B cell (primary cell): Measurements from ENCODE around the gene GHDC. TPM values are rescaled to one million over a fixed set of nuclear protein-coding genes. Genes with fewer than 3 reads are reported as not detected.

Source experiments
- ATAC-seq: fragments of 200-7000 bp; cut with Tn5 transposase; one replicate; pipeline ENCODE4 v1.10.0; 2021; ENCODE audit warnings: low read depth, mild to moderate bottlenecking, moderate number of reproducible peaks, moderate library complexity
- CTCF ChIA-PET: fragments of 350-600 bp; sonication (Branson Sonifier 250); formaldehyde crosslinking; loops from one replicate; lab custom pipeline; 2021; ENCODE audit warnings: antibody characterized with exemption, inconsistent platforms; lab: Charles Lee
- POLR2A ChIA-PET: fragments of 350-600 bp; sonication (Branson Sonifier 250); formaldehyde crosslinking; loops from one replicate; lab custom pipeline; 2021; ENCODE audit warnings: antibody characterized with exemption; lab: Charles Lee
- DNase-seq: peaks from one replicate; pipeline ENCODE4 v3.0.0; 2013
- H2AFZ ChIP-seq: 2 replicates; pipeline ENCODE4 v1.6.1; 2012; ENCODE audit warnings: mild to moderate bottlenecking, low read depth, low read length; ENCODE audit not compliant: insufficient read depth, poor library complexity, severe bottlenecking
- H3K27ac ChIP-seq, 2 donors: 1 replicate in 1 of 2; 2 replicates in 1 of 2; pipeline ENCODE4 v1.5.1; 2012 to 2013; ENCODE audit warnings: low read length in 2 of 2, mild to moderate bottlenecking in 2 of 2, moderate library complexity in 1 of 2
- H3K27me3 ChIP-seq, 4 experiments: fragments of 200-600 bp in 1 of 4; sonication (generic) in 1 of 4; replicated peaks in 1 of 4; 1 replicate in 2 of 4; 2 replicates in 2 of 4; pipeline versions ENCODE4 v1.6.1 to v1.7.0; 2013 to 2016; ENCODE audit warnings: low read length in 3 of 4, mild to moderate bottlenecking in 2 of 4, mixed read lengths in 1 of 4, moderate library complexity in 1 of 4; ENCODE audit not compliant: insufficient read depth in 4 of 4, control insufficient read depth in 3 of 4; ENCODE audit errors: control extremely low read depth in 1 of 4
- H3K36me3 ChIP-seq, 2 experiments: replicated peaks in 1 of 2; 1 replicate in 1 of 2; 2 replicates in 1 of 2; pipeline versions ENCODE4 v1.6.1 to v1.7.1; 2013; ENCODE audit warnings: low read length in 1 of 2; ENCODE audit not compliant: insufficient read depth in 2 of 2, control insufficient read depth in 1 of 2; ENCODE audit errors: control extremely low read depth in 1 of 2, extremely low read depth in 1 of 2
- H3K4me1 ChIP-seq, 2 donors: fragments of 200-600 bp in 1 of 2; sonication (generic) in 1 of 2; 1 replicate in 1 of 2; 2 replicates in 1 of 2; pipeline versions ENCODE4 v1.5.1 to v1.6.1; 2013 to 2017; ENCODE audit warnings: low read length in 2 of 2; ENCODE audit not compliant: control insufficient read depth in 2 of 2, insufficient read depth in 2 of 2
- H3K4me2 ChIP-seq: replicated peaks from 2 replicates; pipeline ENCODE3; 2012; ENCODE audit warnings: mild to moderate bottlenecking, low read depth, low read length; ENCODE audit not compliant: poor library complexity, severe bottlenecking
- H3K4me3 ChIP-seq, 5 experiments: fragments of 200-600 bp in 1 of 5; sonication (generic) in 1 of 5; 1 replicate in 3 of 5; 2 replicates in 2 of 5; pipeline versions ENCODE4 v1.5.1 to v1.7.0; 2011 to 2016; ENCODE audit warnings: low read length in 4 of 5, mild to moderate bottlenecking in 4 of 5, low read depth in 2 of 5, control low read depth in 1 of 5, moderate library complexity in 1 of 5; ENCODE audit not compliant: insufficient read depth in 1 of 5; ENCODE audit errors: control extremely low read depth in 1 of 5, extremely low read depth in 1 of 5
- H3K79me2 ChIP-seq: fragments of 200-600 bp; sonication (generic); one replicate; pipeline ENCODE4 v1.6.0; 2016; ENCODE audit warnings: low read length; ENCODE audit not compliant: control insufficient read depth, insufficient read depth
- H3K9ac ChIP-seq: fragments of 200-600 bp; sonication (generic); 2 replicates; pipeline ENCODE4 v1.6.1; 2017; ENCODE audit warnings: mild to moderate bottlenecking, low read length, moderate library complexity
- H3K9me3 ChIP-seq, 3 donors: one replicate each; pipeline versions ENCODE4 v1.6.1 to v1.7.1; 2013; ENCODE audit warnings: low read length in 2 of 3; ENCODE audit not compliant: control insufficient read depth in 2 of 3, insufficient read depth in 1 of 3; ENCODE audit errors: control extremely low read depth in 1 of 3
- H4K20me1 ChIP-seq: 2 replicates; pipeline ENCODE4 v1.6.0; 2012; ENCODE audit warnings: mild to moderate bottlenecking, low read length; ENCODE audit not compliant: insufficient read depth, control insufficient read depth, poor library complexity, severe bottlenecking
- H3K27ac Mint-ChIP-seq: one replicate; pipeline ENCODE4 v1.8.0; 2021; ENCODE audit warnings: mixed read lengths
- H3K27me3 Mint-ChIP-seq: one replicate; pipeline ENCODE4 v1.8.0; 2021; ENCODE audit warnings: mixed read lengths
- H3K4me1 Mint-ChIP-seq: one replicate; pipeline ENCODE4 v1.8.0; 2021; ENCODE audit warnings: mixed read lengths
- H3K4me3 Mint-ChIP-seq: one replicate; pipeline ENCODE4 v1.8.0; 2021; ENCODE audit warnings: mixed read lengths
- H3K9me3 Mint-ChIP-seq: one replicate; pipeline ENCODE4 v1.8.0; 2022; ENCODE audit warnings: mixed read lengths; ENCODE audit not compliant: insufficient read depth
- EZH2 ChIP-seq: IDR thresholded peaks from 2 replicates; pipeline ENCODE4 v1.6.1; 2012; ENCODE audit warnings: borderline replicate concordance, low read depth, mild to moderate bottlenecking, moderate library complexity, low read length; ENCODE audit not compliant: insufficient read depth, poor library complexity, severe bottlenecking
- WGBS: methylation state at CpG from one replicate; pipeline ENCODE4 v1.1.5; 2013; ENCODE audit warnings: missing lambda C conversion rate; ENCODE audit not compliant: insufficient coverage; 5-methylcytosine and 5-hydroxymethylcytosine counted together
- intact Hi-C: fragments of 100-400 bp; cut with micrococcal nuclease; formaldehyde crosslinking; loops from one replicate; pipeline ENCODE4 v1.10.0; 2022
- polyA plus RNA-seq: library from polyadenylated mRNA; depleted of rRNA; stranded (reverse); fragments of >200 nt; gene quantifications from 2 replicates; pipeline ENCODE4 v1.2.3, GENCODE V29; 2012
- total RNA-seq, 2 donors: library from RNA; stranded (reverse); fragments of 120-200 nt in 1 of 2; gene quantifications; 1 replicate in 1 of 2; 2 replicates in 1 of 2; pipeline versions ENCODE4 v1.2.3 to v1.2.4, GENCODE V29; 2013 to 2022
- TF ChIP-seq, protein P1 (sequence below): fragments of 200-600 bp; IDR thresholded peaks from one replicate; pipeline ENCODE4 v1.8.0; 2022; ENCODE audit warnings: antibody characterized with exemption, mild to moderate bottlenecking

GHDC gene
- total and polyA plus RNA-seq, 2 donors (not counting 1 experiment from before 2014, with no cell fraction given) = 41.5 to 65.4 TPM

DNA sequence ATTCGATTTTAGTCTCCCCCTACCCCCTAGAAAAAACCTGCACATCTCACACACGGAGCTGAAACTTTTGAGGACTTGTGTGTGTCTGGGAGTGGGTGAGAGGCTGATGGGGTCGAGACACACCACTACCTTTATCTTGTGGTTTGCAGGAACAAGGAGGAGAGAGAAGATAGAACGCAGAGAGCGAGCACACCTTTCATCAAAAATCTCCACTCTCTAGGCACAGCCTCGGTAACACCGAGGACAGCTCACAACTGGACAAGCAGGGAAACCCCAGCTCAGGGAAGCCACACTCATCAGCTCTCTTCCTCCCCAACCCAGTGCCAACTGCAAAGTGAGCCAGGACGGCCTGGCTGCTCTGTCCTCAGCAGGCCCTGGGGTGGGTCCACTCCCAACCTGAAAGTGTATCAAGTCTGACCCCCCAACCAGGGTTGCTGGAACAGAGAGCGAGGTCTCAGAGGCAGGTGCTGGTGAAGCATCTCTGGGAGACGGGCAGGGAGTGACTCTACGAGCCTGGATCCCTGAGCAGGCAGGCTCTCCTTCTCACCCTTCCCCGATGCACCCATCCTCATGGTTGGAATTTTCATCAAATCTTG is 5.2 kb upstream of the GHDC start:
- H3K27ac Mint-ChIP-seq = peak overlapping the region; percentile 81
- no peaks in the 10 kb centered on the region for H4K20me1 ChIP-seq
- peaks cover 14 to 21% of the 10 kb centered on the region in 2 donors for H3K4me1 ChIP-seq
- POLR2A ChIA-PET = interaction anchor here (1.4 to 2.7 kb wide), 3 partner anchors 15 to 89 kb away, joined by 3 to 8 read pairs (median 4); partner anchors contain the start of gene STAT5A
- H3K27me3 ChIP-seq = no peaks in the 10 kb centered on the region
- 100% methylated on average over 5 of the region's 12 CpGs for WGBS
- peaks cover 0 to 7% of the 10 kb centered on the region in 2 experiments for H3K36me3 ChIP-seq
- DNase-seq (no peak), ATAC-seq (no peak)
- peaks cover 23% of the 10 kb centered on the region for H3K4me1 Mint-ChIP-seq
- CTCF ChIA-PET = interaction anchor here (0.6 to 1.9 kb wide), 7 partner anchors 13 to 236 kb away, joined by 3 to 8 read pairs (median 3); no protein-coding TSS in a partner anchor
- no peaks in the 10 kb centered on the region for H3K9me3 Mint-ChIP-seq
- intact Hi-C loops = loop anchor here (10.0 kb wide), 1 partner anchor 475 kb away; the partner anchor contains the start of gene PLEKHH3
- no peak overlapping the region for H3K4me3 ChIP-seq
- TF ChIP-seq, protein P1, sequence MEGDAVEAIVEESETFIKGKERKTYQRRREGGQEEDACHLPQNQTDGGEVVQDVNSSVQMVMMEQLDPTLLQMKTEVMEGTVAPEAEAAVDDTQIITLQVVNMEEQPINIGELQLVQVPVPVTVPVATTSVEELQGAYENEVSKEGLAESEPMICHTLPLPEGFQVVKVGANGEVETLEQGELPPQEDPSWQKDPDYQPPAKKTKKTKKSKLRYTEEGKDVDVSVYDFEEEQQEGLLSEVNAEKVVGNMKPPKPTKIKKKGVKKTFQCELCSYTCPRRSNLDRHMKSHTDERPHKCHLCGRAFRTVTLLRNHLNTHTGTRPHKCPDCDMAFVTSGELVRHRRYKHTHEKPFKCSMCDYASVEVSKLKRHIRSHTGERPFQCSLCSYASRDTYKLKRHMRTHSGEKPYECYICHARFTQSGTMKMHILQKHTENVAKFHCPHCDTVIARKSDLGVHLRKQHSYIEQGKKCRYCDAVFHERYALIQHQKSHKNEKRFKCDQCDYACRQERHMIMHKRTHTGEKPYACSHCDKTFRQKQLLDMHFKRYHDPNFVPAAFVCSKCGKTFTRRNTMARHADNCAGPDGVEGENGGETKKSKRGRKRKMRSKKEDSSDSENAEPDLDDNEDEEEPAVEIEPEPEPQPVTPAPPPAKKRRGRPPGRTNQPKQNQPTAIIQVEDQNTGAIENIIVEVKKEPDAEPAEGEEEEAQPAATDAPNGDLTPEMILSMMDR = no peak
- no peak for TF ChIP-seq EZH2
- H3K4me3 Mint-ChIP-seq = no peak overlapping the region
- H3K9ac ChIP-seq = no peak overlapping the region
- no peaks in the 10 kb centered on the region for H3K9me3 ChIP-seq
- no peaks in the 10 kb centered on the region for H3K27me3 Mint-ChIP-seq
- no peak overlapping the region for H2AFZ ChIP-seq
- peak overlapping the region; percentile 85 to 96 for H3K27ac ChIP-seq
- no peak overlapping the region for H3K4me2 ChIP-seq
- H3K79me2 ChIP-seq = peaks cover under 1% of the 10 kb centered on the region

DNA sequence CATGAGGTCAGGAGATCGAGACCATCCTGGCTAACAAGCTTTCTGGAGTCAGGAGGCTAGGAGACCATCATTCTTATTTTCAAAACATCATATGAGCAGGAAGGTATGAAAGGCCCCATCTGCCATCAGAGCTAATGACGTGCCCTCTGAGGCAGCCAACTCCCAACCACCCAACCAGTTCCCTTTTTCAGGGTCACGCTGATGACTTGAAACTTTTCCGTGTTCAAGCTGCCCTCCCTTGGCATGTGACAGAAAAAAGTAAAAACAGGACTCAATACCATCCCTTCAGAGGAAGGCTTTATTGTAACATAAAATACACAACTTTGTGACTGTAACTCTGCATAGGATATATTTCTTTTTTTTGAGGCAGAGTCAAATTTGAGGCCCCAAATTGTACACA is 4.6 kb upstream of the GHDC start:
- Histone ChIP-seq H3K4me1 (peaks cover 15 to 25% of the 10 kb centered on the region in 2 donors), H3K27me3 (no peaks in the 10 kb centered on the region), H3K9me3 (no peaks in the 10 kb centered on the region), H4K20me1 (no peaks in the 10 kb centered on the region), H2AFZ (peak overlapping the region; percentile 73), H3K4me3 (no peak overlapping the region), H3K4me2 (peak overlapping the region; percentile 39), H3K79me2 (peaks cover 7% of the 10 kb centered on the region), H3K9ac (no peak overlapping the region), H3K27ac (peak overlapping the region; percentile 85 to 96), H3K36me3 (peaks cover 0 to 1% of the 10 kb centered on the region in 2 experiments)
- intact Hi-C loops = loop anchor here (10.0 kb wide), 1 partner anchor 476 kb away; the partner anchor contains the start of gene PLEKHH3
- WGBS = 17% methylated on average over 1 of the region's 4 CpGs
- H3K9me3 Mint-ChIP-seq = no peaks in the 10 kb centered on the region
- H3K4me3 Mint-ChIP-seq = peak overlapping the region; percentile 24
- H3K4me1 Mint-ChIP-seq = peaks cover 28% of the 10 kb centered on the region
- ChIA-PET POLR2A (interaction anchor here (0.6 to 2.7 kb wide), 4 partner anchors 15 to 90 kb away, joined by 3 to 8 read pairs (median 4); partner anchors contain the start of gene STAT5A), CTCF (interaction anchor here (0.6 to 1.9 kb wide), 10 partner anchors 12 to 236 kb away, joined by 3 to 8 read pairs (median 3); partner anchors contain the start of gene STAT5A)
- peak overlapping the region; percentile 97 for H3K27ac Mint-ChIP-seq
- TF ChIP-seq, protein P1 = no peak
- TF ChIP-seq EZH2 = no peak
- DNase-seq (peak; percentile 89), ATAC-seq (peak; percentile 73)
- H3K27me3 Mint-ChIP-seq = no peaks in the 10 kb centered on the region
